ENCODE results near the gene HSD17B3.

- TF ChIP-seq SP1 (IDR thresholded peaks at IDR 0.05), result no peak
- TF ChIP-seq BHLHE40 (IDR thresholded peaks at IDR 0.05; ENCODE audit: borderline replicate concordance), result no peak
- no peak for TF ChIP-seq FOXK2 (IDR thresholded peaks at IDR 0.05)
- TF ChIP-seq ELF4 (IDR thresholded peaks at IDR 0.05), result no peak
These were observed 56.6 kb downstream of the HSD17B3 start for GRCh38 chr9:96245399-96245798.
